GM18526 (cell line): ENCODE data around the gene MT4.

Experiments
- POLR2A ChIP-seq: IDR thresholded peaks from 3 replicates; pipeline ENCODE4 v1.6.1; 2011; ENCODE audit not compliant: insufficient read length; ENCODE audit errors: extremely low read depth

The MT4 gene

DNA sequence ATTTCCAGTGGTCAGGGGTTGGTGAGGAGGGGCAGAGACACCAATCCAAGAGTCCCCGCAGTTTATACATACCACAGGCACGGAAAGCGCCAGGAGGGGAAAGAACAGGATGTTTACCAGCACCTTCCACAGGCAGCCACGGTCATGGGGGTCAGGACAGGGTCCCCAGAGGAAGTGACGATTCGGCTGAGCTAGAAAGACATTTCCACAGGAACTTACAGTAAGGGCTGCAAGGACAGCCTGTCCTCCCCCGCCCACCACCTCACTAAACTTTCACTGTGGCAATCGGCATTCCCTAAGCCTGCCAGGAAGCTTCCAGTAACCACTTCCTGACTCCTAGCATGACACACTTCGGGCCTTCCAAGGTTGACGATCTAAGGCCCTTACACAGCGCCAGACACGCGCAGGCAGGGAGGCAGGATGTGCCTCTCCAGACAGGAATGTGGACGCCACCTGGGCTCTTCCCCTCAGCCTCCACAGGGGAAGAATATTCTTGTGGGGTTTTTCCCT lies 42.3 kb downstream of the MT4 start:
- no peak for TF ChIP-seq POLR2A

DNA sequence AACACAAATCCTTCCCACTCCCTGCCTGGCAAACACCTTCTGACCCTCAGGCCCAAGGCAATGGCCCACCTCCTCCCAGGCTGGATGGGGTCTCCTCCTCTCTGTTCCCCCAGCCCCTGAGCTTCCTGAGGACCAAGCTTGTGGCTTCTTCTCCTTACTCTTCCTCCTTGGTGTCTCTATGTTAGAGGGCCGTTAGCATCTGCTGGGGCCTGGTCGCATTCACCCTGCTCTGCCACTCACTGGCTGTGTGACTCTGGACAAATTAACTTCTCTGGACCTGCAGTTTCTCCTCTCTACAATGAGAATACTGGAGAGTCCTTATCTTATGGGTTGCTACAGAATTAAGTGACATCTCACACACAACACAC lies 42.8 kb downstream of the MT4 start:
- no peak for TF ChIP-seq POLR2A

DNA sequence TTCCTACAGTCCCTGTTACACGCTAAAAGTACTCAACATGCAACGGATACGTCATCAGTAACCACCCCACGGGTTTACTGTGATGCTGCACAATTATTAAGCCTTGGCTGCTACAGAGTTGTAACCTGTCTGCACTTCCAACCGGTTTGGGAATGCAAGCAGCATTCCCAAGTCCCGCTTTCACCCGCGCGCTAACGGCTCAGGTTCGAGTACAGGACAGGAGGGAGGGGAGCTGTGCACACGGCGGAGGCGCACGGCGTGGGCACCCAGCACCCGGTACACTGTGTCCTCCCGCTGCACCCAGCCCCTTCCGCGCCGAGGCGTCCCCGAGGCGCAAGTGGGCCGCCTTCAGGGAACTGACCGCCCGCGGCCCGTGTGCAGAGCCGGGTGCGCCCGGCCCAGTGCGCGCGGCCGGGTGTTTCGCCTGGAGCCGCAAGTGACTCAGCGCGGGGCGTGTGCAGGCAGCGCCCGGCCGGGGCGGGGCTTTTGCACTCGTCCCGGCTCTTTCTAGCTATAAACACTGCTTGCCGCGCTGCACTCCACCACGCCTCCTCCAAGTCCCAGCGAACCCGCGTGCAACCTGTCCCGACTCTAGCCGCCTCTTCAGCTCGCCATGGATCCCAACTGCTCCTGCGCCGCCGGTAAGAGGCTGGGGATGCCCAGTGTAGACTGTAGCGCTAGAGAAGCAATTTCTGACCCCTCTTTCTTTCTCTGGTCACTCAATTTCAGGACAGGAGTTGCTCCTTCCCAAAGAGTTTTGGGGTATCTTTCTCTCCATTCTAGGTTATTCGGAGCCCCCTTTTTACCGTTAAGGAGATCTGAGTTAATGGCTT lies 43.4 kb downstream of the MT4 start, which contains the start of gene MT2A:
TSS of gene MT2A (plus strand) at position 542 of the 833 bp plus-strand sequence. CDS start at position 614, 72 bp downstream.
- peak; percentile 69 for TF ChIP-seq POLR2A

DNA sequence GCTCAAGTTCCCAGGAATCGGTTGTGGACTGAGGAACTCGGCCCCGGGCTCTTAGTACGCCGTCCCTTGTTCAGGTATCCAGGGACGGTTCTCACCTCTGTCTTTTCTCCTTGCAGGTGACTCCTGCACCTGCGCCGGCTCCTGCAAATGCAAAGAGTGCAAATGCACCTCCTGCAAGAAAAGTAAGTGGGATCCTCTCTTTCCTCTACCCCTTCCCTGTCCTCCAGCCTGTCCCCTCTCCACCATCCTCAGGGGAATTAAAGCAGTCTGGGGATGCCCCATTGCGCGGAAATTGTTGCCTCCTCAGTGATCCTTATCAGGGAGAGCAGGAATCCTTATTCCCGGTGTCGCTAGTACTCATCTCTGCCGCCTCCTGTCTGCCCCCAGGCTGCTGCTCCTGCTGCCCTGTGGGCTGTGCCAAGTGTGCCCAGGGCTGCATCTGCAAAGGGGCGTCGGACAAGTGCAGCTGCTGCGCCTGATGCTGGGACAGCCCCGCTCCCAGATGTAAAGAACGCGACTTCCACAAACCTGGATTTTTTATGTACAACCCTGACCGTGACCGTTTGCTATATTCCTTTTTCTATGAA lies 44.1 kb downstream of the MT4 start:
- TF ChIP-seq POLR2A = no peak

DNA sequence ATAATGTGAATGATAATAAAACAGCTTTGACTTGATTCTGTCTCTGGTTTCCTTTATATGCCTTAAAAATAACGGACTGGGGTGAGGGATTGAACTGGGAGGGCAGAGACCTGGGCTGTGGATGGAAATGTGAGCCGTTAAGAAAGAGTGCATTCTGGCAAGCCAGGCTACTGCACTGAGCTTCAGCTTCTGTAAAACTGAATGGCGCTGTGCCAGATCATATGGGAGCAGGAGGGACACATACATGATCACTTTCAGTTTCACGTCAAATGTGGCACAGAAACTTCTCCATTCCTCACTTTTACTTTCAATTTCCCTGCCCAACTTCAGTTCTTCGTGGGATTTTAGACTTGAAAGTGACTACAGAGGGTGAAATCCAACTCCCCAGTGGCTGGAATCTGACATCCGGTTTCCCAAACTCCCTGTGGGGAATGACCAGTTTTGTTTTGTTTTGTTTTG lies 44.6 kb downstream of the MT4 start:
- peak; percentile 15 for TF ChIP-seq POLR2A

DNA sequence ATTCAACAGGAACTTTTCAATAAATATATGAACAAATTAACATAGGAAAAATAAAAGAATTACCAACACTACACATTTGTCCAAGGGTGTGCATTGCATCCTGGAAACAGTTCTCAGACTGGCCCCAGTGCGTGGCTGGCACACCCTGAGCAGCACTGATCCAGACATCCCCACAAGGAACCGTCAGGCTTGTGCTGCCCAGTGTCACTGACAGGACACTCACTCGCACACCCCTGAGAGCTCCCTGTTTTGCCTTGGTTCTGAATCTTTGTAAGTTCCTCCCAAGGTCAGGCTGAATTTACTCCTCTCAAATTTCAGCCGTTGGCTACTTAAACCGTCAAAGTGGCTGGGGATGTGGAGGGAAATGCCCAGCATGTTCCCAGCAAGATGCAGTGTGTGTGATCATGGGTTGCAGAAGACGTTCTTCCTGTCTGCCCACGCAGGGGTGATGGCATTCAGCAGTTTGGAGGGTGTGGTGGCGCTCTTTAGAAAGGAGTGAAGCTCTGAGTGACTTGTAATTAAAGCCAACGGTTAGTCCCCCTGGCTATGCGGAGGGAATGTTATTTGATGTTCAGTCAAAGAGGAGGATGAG lies 45.2 kb downstream of the MT4 start:
- no peak for TF ChIP-seq POLR2A

DNA sequence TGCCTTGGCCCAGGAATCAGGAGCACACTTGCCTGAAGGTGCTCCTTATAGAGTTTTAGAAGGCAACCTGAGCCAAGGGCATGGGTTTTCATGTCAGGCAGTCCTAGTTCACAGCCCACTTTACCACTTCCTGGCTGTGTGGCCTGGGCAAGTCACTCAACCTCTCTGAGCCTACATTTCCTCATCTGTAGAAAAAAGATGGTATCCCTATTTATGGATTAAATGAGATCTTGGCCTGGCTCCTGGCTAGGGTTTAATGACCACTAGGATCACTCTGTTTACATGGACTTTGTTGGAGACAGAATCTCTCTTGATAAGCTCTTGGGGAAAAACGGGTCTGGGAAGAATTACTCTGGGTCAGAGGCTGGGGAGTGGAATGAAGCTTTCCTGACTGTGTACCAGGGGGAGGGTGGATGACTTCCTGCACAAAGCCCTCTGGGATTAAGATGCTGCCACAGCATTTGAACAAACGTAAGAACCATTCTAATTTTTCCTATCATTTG lies 45.8 kb downstream of the MT4 start:
- TF ChIP-seq POLR2A = no peak

DNA sequence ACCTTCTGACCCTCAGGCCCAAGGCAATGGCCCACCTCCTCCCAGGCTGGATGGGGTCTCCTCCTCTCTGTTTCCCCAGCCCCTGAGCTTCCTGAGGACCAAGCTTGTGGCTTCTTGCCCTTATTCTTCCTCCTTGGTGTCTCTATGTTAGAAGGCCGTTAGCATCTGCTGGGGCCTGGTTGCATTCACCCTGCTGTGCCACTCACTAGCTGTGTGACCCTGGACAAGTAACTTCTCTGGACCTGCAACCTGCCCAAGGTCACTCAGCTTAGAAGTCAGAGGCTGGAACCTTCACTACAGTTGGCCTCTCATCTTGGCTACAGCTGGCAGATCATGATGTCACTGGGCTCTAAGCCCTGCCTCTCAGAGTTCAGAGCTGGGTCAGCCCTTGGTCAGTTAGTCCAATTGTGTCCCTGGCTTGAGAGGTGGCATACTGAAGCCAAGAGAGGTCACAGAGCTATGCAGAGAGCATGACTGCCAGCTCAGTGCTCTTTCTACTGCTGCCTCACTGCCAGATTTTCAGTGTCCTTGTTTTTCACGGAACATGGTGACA lies 46.5 kb downstream of the MT4 start:
- TF ChIP-seq POLR2A = no peak

DNA sequence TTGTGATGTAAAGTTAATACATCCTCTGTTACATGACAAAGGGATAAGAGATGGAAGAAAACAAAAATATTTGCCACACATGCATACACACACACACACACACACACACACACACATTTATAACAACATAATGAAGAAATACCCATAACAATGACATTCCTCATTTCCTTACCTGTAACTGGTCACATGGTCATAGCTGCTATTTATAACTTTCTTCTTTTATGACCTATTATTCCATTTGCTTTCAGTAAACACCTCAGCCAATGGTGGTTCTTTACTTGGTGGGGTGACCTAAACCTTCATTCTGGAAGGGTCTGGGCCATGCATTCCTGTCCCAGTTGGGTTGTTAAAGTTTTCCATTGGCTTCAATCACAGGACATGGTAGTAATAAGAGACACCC lies 48.8 kb downstream of the MT4 start:
- TF ChIP-seq POLR2A = no peak

DNA sequence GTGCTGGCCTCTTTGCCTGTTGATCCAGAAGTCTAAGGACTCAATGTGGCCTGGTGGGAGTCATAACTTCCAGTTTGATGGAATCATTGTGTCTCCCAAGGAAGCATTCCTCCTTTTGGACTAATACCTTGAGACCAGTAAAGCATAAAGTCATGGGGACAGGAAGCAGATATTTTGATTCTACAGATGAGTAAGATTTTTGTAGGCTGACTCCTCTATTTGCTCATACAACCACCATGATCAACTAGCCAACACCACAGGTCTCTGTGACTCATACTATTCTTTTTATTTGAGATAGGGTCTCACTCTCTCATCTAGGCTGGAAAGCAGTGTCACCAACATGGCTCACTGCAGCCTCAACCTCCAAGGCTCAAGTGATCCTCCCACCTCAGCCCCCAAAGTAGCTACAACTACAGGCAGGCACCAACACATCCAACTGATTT lies 49.7 kb downstream of the MT4 start:
- no peak for TF ChIP-seq POLR2A

DNA sequence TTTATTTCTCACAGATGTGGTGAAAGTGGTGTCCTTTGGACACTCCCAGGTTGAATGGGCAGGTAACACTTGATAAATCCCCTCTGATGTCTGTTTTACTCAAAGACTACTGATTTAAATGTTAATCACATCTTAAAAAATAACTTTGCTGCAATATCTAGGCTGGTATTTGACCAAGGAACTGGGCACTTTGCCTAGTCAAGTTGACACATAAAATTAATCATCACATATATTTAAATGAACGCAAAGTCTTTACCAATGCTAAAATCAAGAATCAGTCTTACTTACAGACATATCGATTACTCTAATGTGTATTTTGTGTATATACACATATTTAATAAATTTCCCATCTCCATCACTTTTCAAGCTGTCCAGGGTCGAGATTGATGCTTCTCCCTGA lies 50.5 kb downstream of the MT4 start:
- no peak for TF ChIP-seq POLR2A

DNA sequence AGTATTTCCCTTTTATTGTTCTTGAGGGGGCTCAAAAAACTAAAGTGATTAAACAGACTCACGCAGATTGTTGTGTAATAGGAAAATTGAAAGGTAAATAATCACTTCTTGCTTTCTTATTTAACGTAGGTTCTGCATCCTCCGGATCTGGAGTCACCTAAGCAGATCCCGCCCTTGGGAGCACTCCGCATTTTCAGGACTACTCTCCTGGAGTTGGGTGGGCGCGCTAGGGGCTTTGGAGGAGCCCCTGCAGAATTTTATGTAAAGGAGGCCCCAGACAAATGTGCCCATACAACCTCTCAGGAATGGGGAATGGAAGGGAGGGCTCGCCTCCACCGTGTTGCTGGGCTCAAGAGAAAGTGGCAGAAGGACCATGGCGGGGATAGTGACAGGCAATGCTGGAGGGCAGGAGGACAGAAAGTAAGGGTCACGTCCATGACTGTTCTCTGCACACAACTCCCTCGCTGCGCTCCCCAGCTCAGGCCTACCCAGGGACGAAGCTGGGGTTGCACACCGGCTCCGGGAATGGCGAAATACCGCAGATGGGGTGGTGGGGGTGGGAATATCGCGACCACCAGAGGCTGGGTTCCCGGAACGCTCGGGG lies 51.8 kb downstream of the MT4 start:
- TF ChIP-seq POLR2A = no peak

DNA sequence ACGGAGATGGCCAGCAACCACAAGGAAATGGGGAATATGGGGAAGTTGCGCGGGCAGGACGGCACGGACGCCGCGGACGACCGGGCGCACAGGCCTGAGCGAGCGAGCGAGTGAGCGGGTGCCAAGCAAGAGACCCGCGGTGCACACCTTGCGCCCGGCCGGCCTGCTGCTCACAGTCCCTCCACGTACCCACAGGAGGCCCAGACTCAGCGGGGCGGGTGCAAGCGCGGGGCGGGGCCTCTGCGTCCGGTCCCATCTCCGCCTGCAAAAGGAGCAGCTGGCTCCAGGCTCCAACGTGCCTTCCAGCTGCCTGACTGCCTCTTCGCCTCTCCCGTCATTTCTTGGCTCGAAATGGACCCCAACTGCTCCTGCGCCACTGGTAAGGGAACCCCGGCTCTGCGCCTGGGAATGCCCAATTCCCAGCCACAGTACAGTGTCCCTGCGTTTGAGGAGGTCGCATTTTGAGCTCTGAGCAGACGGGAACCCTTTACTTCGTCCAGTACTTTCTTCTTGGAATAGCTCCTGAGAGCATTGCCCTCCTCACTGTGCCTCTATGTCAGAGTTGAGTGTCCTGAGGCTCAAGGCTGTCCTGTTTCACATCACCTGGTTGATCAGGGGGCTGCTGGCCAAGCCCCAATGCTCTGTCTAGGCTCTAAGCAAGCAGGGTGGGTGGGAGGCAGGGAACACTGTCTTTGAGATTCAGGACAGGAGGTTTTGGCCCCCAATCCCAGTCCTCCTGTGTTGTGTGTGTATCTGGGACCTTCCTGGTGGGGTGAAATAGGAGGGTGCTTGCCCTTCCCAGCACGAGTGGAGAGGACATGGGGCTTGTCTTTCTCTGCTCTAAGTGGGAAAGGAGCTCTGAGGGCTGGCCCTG lies 52.6 kb downstream of the MT4 start:
- TF ChIP-seq POLR2A = no peak

DNA sequence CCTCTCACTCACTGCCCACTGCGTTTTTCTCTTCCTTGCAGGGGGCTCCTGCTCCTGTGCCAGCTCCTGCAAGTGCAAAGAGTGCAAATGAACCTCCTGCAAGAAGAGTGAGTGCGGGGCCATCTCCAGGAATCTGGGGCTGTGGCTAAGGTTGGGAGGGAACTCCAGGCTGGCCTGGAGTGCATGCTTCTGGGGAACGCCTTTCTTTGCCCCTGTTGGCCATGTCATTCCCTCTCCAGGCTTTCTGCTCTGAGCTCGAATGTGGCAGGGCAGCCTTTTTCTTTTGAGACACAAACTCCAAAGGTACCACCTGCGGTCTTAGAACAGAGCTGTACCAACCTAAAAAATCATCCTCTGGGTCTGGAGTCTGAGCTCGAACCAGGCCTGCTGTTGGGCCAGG lies 53.3 kb downstream of the MT4 start:
- TF ChIP-seq POLR2A = no peak
